HEK293 (cell line): ENCODE measurements around the gene MAP3K7CL.

Experiments used
- CTCF ChIA-PET: fragments of 350-600 bp; formaldehyde crosslinking; extraction: SDS; loops from one replicate; lab custom pipeline; 2021; ENCODE audit warnings: antibody characterized with exemption; lab: Yijun Ruan, JAX
- POLR2A ChIA-PET: fragments of 300-600 bp; formaldehyde crosslinking; extraction: SDS; loops from one replicate; lab custom pipeline; 2020; ENCODE audit warnings: antibody characterized with exemption, inconsistent platforms; lab: Yijun Ruan, JAX
- H3K27ac ChIP-seq: fragments of 200-500 bp; sonication (Bioruptor generic); 2 replicates; pipeline ENCODE4 v1.5.1; 2014; ENCODE audit warnings: low read depth, low read length, control low read depth, inconsistent platforms; ENCODE audit errors: extremely low read depth
- H3K36me3 ChIP-seq, 2 experiments: fragments of 200-500 bp in 1 of 2; sonication (Bioruptor generic) in 1 of 2; 1 replicate in 1 of 2; 2 replicates in 1 of 2; pipeline ENCODE4 v1.5.1; 2014 to 2017; ENCODE audit warnings: inconsistent platforms in 2 of 2, low read length in 2 of 2; ENCODE audit not compliant: control insufficient read depth in 2 of 2, insufficient read depth in 1 of 2
- H3K4me1 ChIP-seq: fragments of 200-500 bp; sonication (Bioruptor generic); 2 replicates; pipeline ENCODE4 v1.5.1; 2014; ENCODE audit warnings: mild to moderate bottlenecking, low read length, inconsistent platforms; ENCODE audit not compliant: control insufficient read depth, insufficient read depth
- H3K4me3 ChIP-seq: 2 replicates; pipeline ENCODE4 v1.5.1; 2011; ENCODE audit warnings: low read depth, mild to moderate bottlenecking, control low read depth, low read length, moderate library complexity
- H3K9me3 ChIP-seq: fragments of 200-500 bp; sonication (Bioruptor generic); 2 replicates; pipeline ENCODE4 v1.5.1; 2014; ENCODE audit warnings: low read depth, low read length, inconsistent platforms; ENCODE audit not compliant: control insufficient read depth, insufficient read depth
- HOXD13 ChIP-seq: sonication (generic); formaldehyde crosslinking; IDR thresholded peaks from 2 replicates; pipeline ENCODE4 v1.8.0; 2022; ENCODE audit warnings: missing genetic modification reagents, borderline replicate concordance
- REPIN1 ChIP-seq: fragments of 450-650 bp; formaldehyde crosslinking; IDR thresholded peaks from 2 replicates; pipeline ENCODE4 v1.5.1; 2017; ENCODE audit warnings: missing biosample characterization, missing genetic modification characterization, low read depth
- TRIM28 ChIP-seq: IDR thresholded peaks from 2 replicates; pipeline ENCODE4 v1.6.1; 2011; ENCODE audit warnings: low read length, control low read depth, borderline replicate concordance
- ZBTB21 ChIP-seq: fragments of 450-650 bp; formaldehyde crosslinking; IDR thresholded peaks from 2 replicates; pipeline ENCODE4 v1.5.1; 2017; ENCODE audit warnings: missing biosample characterization, missing genetic modification characterization
- ZFP69B ChIP-seq: fragments of 450-650 bp; formaldehyde crosslinking; IDR thresholded peaks from 2 replicates; pipeline ENCODE4 v1.5.1; 2016; ENCODE audit warnings: missing biosample characterization, missing genetic modification characterization
- ZNF146 ChIP-seq: fragments of 450-650 bp; formaldehyde crosslinking; IDR thresholded peaks from 2 replicates; pipeline ENCODE4 v1.5.1; 2016; ENCODE audit warnings: missing biosample characterization, missing genetic modification characterization
- ZNF148 ChIP-seq: fragments of 450-650 bp; formaldehyde crosslinking; IDR thresholded peaks from 2 replicates; pipeline ENCODE4 v1.5.0; 2017; ENCODE audit warnings: missing biosample characterization, missing genetic modification characterization, borderline replicate concordance
- ZNF324 ChIP-seq: fragments of 450-650 bp; formaldehyde crosslinking; IDR thresholded peaks from 2 replicates; pipeline ENCODE4 v1.5.1; 2016; ENCODE audit warnings: missing biosample characterization, missing genetic modification characterization
- ZNF488 ChIP-seq: fragments of 450-650 bp; formaldehyde crosslinking; IDR thresholded peaks from 2 replicates; pipeline ENCODE4 v1.5.1; 2016; ENCODE audit warnings: missing biosample characterization, missing genetic modification characterization
- ZNF561 ChIP-seq: fragments of 450-650 bp; IDR thresholded peaks from 2 replicates; pipeline ENCODE4 v1.5.1; 2018; ENCODE audit warnings: missing biosample characterization, missing genetic modification characterization, borderline replicate concordance
- ZNF768 ChIP-seq: fragments of 450-650 bp; formaldehyde crosslinking; IDR thresholded peaks from 2 replicates; pipeline ENCODE4 v1.5.1; 2018; ENCODE audit warnings: missing biosample characterization, mild to moderate bottlenecking, missing genetic modification characterization
- ZSCAN4 ChIP-seq: fragments of 450-650 bp; formaldehyde crosslinking; IDR thresholded peaks from 2 replicates; pipeline ENCODE4 v1.5.1; 2017; ENCODE audit warnings: missing biosample characterization, missing genetic modification characterization
- TF ChIP-seq, protein P1 (sequence below): IDR thresholded peaks from 2 replicates; pipeline ENCODE4 v1.6.1; 2011; ENCODE audit warnings: mild to moderate bottlenecking, low read depth, low read length, borderline replicate concordance
- TF ChIP-seq, protein P2 (sequence below): fragments of 450-650 bp; formaldehyde crosslinking; IDR thresholded peaks from 2 replicates; pipeline ENCODE4 v1.5.1; 2016; ENCODE audit warnings: missing biosample characterization, missing genetic modification characterization

Gene MAP3K7CL

GRCh38 chr21:29211205-29211604, 80.8 kb downstream of the MAP3K7CL start:
- ChIA-PET CTCF (no interaction called here), POLR2A (no interaction called here)
- H3K9me3 ChIP-seq, result no peaks in the 10 kb centered on the region
- no peak overlapping the region for H3K4me3 ChIP-seq
- H3K36me3 ChIP-seq, result no peaks in the 10 kb centered on the region
- H3K4me1 ChIP-seq, result no peaks in the 10 kb centered on the region
- TF ChIP-seq, protein P1, sequence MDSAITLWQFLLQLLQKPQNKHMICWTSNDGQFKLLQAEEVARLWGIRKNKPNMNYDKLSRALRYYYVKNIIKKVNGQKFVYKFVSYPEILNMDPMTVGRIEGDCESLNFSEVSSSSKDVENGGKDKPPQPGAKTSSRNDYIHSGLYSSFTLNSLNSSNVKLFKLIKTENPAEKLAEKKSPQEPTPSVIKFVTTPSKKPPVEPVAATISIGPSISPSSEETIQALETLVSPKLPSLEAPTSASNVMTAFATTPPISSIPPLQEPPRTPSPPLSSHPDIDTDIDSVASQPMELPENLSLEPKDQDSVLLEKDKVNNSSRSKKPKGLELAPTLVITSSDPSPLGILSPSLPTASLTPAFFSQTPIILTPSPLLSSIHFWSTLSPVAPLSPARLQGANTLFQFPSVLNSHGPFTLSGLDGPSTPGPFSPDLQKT, result no peak
- TF ChIP-seq ZNF768 (tag by site-specific recombination) (no peak), ZNF148 (tag by site-specific recombination) (no peak), ZNF146 (tag by site-specific recombination) (peak; percentile 91), ZNF488 (tag by site-specific recombination) (no peak)
- no peak overlapping the region for H3K27ac ChIP-seq

GRCh38 chr21:29212446-29212845, 82.0 kb downstream of the MAP3K7CL start:
- CTCF ChIA-PET, result no interaction called here
- no peaks in the 10 kb centered on the region for H3K36me3 ChIP-seq
- H3K4me1 ChIP-seq, result no peaks in the 10 kb centered on the region
- no peak overlapping the region for H3K4me3 ChIP-seq
- POLR2A ChIA-PET, result no interaction called here
- no peak overlapping the region for H3K27ac ChIP-seq
- TF ChIP-seq HOXD13 (CRISPR knock-in tag) (no peak), REPIN1 (no peak), ZFP69B (0 out of 2 replicates have a peak, but pooled peaks have one; percentile 32), ZNF561 (tag by site-specific recombination) (no peak), TRIM28 (no peak), ZNF324 (tag by site-specific recombination) (no peak), ZBTB21 (no peak), ZSCAN4 (tag by site-specific recombination) (no peak)
- TF ChIP-seq, protein P2, sequence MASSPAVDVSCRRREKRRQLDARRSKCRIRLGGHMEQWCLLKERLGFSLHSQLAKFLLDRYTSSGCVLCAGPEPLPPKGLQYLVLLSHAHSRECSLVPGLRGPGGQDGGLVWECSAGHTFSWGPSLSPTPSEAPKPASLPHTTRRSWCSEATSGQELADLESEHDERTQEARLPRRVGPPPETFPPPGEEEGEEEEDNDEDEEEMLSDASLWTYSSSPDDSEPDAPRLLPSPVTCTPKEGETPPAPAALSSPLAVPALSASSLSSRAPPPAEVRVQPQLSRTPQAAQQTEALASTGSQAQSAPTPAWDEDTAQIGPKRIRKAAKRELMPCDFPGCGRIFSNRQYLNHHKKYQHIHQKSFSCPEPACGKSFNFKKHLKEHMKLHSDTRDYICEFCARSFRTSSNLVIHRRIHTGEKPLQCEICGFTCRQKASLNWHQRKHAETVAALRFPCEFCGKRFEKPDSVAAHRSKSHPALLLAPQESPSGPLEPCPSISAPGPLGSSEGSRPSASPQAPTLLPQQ, result peak; percentile 65
- no peaks in the 10 kb centered on the region for H3K9me3 ChIP-seq
